IMR-90 (cell line): ENCODE results near the gene SRD5A3. TPM values are rescaled to one million over a fixed set of nuclear protein-coding genes. Genes with fewer than 3 reads are reported as not detected.

Experiments used
- ATAC-seq: fragments of 200-7000 bp; cut with Tn5 transposase; 2 replicates; pipeline ENCODE4 v1.9.1; 2020; ENCODE audit warnings: low read depth, mild to moderate bottlenecking, moderate library complexity
- BruUV-seq: library from RNA; stranded (reverse); fragments of 400-500 nt; replicated peaks from 2 replicates; lab custom pipeline; 2021; lab: Mats Ljungman, UMichigan
- CTCF ChIA-PET: fragments of 300-600 bp; formaldehyde crosslinking; extraction: SDS; loops from one replicate; lab custom pipeline; 2021; ENCODE audit warnings: antibody characterized with exemption; lab: Yijun Ruan, JAX
- POLR2A ChIA-PET: fragments of 300-600 bp; sonication (Branson Sonifier 250); formaldehyde crosslinking; loops from one replicate; lab custom pipeline; 2022; ENCODE audit warnings: antibody characterized with exemption; ENCODE audit not compliant: unreplicated experiment; lab: Charles Lee
- DNase-seq: peaks from one replicate; pipeline ENCODE4 v3.0.0; 2013
- H2AFZ ChIP-seq: replicated peaks from 2 replicates; pipeline ENCODE3; 2013; ENCODE audit warnings: low read length, mild to moderate bottlenecking; ENCODE audit not compliant: poor library complexity
- H2AK5ac ChIP-seq: 2 replicates; pipeline ENCODE4 v1.6.1; 2013; ENCODE audit warnings: low read depth, low read length, inconsistent platforms
- H2AK9ac ChIP-seq: replicated peaks from 2 replicates; pipeline ENCODE3; 2013; ENCODE audit warnings: mild to moderate bottlenecking, low read depth, low read length, moderate library complexity; ENCODE audit not compliant: poor library complexity
- H2BK120ac ChIP-seq: 2 replicates; pipeline ENCODE4 v1.6.1; 2013; ENCODE audit warnings: low read depth, low read length, inconsistent platforms
- H2BK15ac ChIP-seq: 3 replicates; pipeline ENCODE4 v1.6.1; 2013; ENCODE audit warnings: low read depth, low read length, inconsistent platforms
- H2BK20ac ChIP-seq: 2 replicates; pipeline ENCODE4 v1.6.1; 2013; ENCODE audit warnings: low read depth, mild to moderate bottlenecking, inconsistent platforms, low read length, moderate library complexity
- H2BK5ac ChIP-seq: 2 replicates; pipeline ENCODE4 v1.6.1; 2013; ENCODE audit warnings: mild to moderate bottlenecking, low read depth, low read length, inconsistent platforms; ENCODE audit not compliant: poor library complexity, severe bottlenecking
- H3K14ac ChIP-seq: replicated peaks from 2 replicates; pipeline ENCODE4 v1.6.1; 2013; ENCODE audit warnings: low read depth, low read length, inconsistent platforms
- H3K18ac ChIP-seq: 2 replicates; pipeline ENCODE4 v1.6.1; 2013; ENCODE audit warnings: low read depth, low read length, control low read depth
- H3K23ac ChIP-seq: 2 replicates; pipeline ENCODE4 v1.6.1; 2013; ENCODE audit warnings: low read depth, low read length, inconsistent platforms
- H3K27ac ChIP-seq: 2 replicates; pipeline ENCODE4 v1.5.1; 2013; ENCODE audit warnings: mild to moderate bottlenecking, control low read depth, low read length; ENCODE audit not compliant: insufficient read depth
- H3K27me3 ChIP-seq: 2 replicates; pipeline ENCODE4 v1.6.1; 2013; ENCODE audit warnings: low read length; ENCODE audit not compliant: control insufficient read depth, insufficient read depth
- H3K36me3 ChIP-seq: 2 replicates; pipeline ENCODE4 v1.6.1; 2013; ENCODE audit warnings: low read length, mixed read lengths; ENCODE audit not compliant: control insufficient read depth, insufficient read depth
- H3K4ac ChIP-seq: 2 replicates; pipeline ENCODE4 v1.6.1; 2013; ENCODE audit warnings: low read depth, low read length, inconsistent platforms
- H3K4me1 ChIP-seq: 2 replicates; pipeline ENCODE4 v1.6.1; 2013; ENCODE audit warnings: low read length, mixed read lengths; ENCODE audit not compliant: control insufficient read depth, insufficient read depth
- H3K4me2 ChIP-seq: 2 replicates; pipeline ENCODE4 v1.6.1; 2013; ENCODE audit warnings: low read depth, mild to moderate bottlenecking, control low read depth, low read length, moderate library complexity
- H3K4me3 ChIP-seq: 2 replicates; pipeline ENCODE4 v1.5.1; 2013; ENCODE audit warnings: low read depth, mild to moderate bottlenecking, control low read depth, low read length, moderate library complexity; ENCODE audit not compliant: insufficient read depth
- H3K56ac ChIP-seq: 2 replicates; pipeline ENCODE4 v1.6.1; 2013; ENCODE audit warnings: low read length, inconsistent platforms; ENCODE audit not compliant: insufficient read depth; ENCODE audit errors: extremely low read depth
- H3K79me1 ChIP-seq, 2 experiments: 2 replicates each; pipeline ENCODE4 v1.6.1; 2013; ENCODE audit warnings: low read length in 2 of 2, inconsistent platforms in 1 of 2, low read depth in 1 of 2
- H3K9ac ChIP-seq: 2 replicates; pipeline ENCODE4 v1.6.1; 2013; ENCODE audit warnings: low read depth, low read length, control low read depth
- H3K9me1 ChIP-seq: 2 replicates; pipeline ENCODE4 v1.6.1; 2013; ENCODE audit warnings: low read length, inconsistent platforms; ENCODE audit not compliant: insufficient read depth
- H3K9me3 ChIP-seq: 2 replicates; pipeline ENCODE4 v1.6.1; 2013; ENCODE audit warnings: low read length; ENCODE audit not compliant: control insufficient read depth, insufficient read depth
- H4K20me1 ChIP-seq: 2 replicates; pipeline ENCODE4 v1.6.1; 2013; ENCODE audit warnings: low read length, inconsistent platforms; ENCODE audit not compliant: insufficient read depth
- H4K5ac ChIP-seq: 2 replicates; pipeline ENCODE4 v1.6.1; 2013; ENCODE audit warnings: mild to moderate bottlenecking, low read depth, low read length, control low read depth
- H4K8ac ChIP-seq, 2 experiments: 2 replicates each; pipeline ENCODE4 v1.6.1; 2013; ENCODE audit warnings: low read depth in 2 of 2, low read length in 2 of 2, control low read depth in 1 of 2, inconsistent platforms in 1 of 2
- H4K91ac ChIP-seq: 2 replicates; pipeline ENCODE4 v1.6.1; 2013; ENCODE audit warnings: low read depth, low read length, inconsistent platforms; ENCODE audit not compliant: insufficient read depth
- BHLHE40 ChIP-seq: fragments of 150-350 bp; IDR thresholded peaks from 2 replicates; pipeline ENCODE4 v1.6.1; 2016; ENCODE audit warnings: mild to moderate bottlenecking, low read depth, low read length
- CEBPB ChIP-seq: IDR thresholded peaks from 2 replicates; pipeline ENCODE4 v1.6.1; 2012; ENCODE audit warnings: low read depth, low read length, improper control_type of control experiment
- RAD21 ChIP-seq: IDR thresholded peaks from 2 replicates; pipeline ENCODE4 v1.6.1; 2012; ENCODE audit warnings: low read length, improper control_type of control experiment
- RFX5 ChIP-seq: IDR thresholded peaks from 2 replicates; pipeline ENCODE4 v1.8.0; 2012; ENCODE audit warnings: low read depth, mild to moderate bottlenecking, low read length, moderate library complexity
- WGBS, 2 experiments: methylation state at CpG; one replicate each; pipeline versions ENCODE4 v1.1.5 to v1.1.7; 2013; ENCODE audit warnings: missing lambda C conversion rate in 2 of 2; ENCODE audit not compliant: insufficient read length in 1 of 2; ENCODE audit errors: extremely low coverage in 2 of 2; 5-methylcytosine and 5-hydroxymethylcytosine counted together
- dilution Hi-C: fragments of 300-500 bp; cut with HindIII; formaldehyde crosslinking; loops from one replicate; pipeline ENCODE4 v1.14.3; 2018; ENCODE audit warnings: low sequenced_read_pairs; ENCODE audit not compliant: unreplicated experiment
- in situ Hi-C: fragments of 300-500 bp; cut with MboI; formaldehyde crosslinking; loops from 3 replicates; pipeline ENCODE4 v1.14.3; 2019; ENCODE audit warnings: low sequenced_read_pairs, inconsistent platforms, mixed read lengths
- intact Hi-C: fragments of 100-400 bp; cut with micrococcal nuclease; formaldehyde crosslinking; loops from 2 replicates; pipeline ENCODE4 v1.10.0; 2022
- polyA plus RNA-seq, 3 experiments: library from polyadenylated mRNA; depleted of rRNA; stranded (reverse); fragments of >200 nt; gene quantifications; 2 replicates each; pipeline ENCODE4 v1.2.3, GENCODE V29; 2012; ENCODE audit warnings: low replicate concordance in 1 of 3
- total RNA-seq: library from RNA; depleted of rRNA; stranded (reverse); fragments of >200 nt; gene quantifications from 2 replicates; pipeline ENCODE4 v1.2.3, GENCODE V29; 2012

Gene SRD5A3
- total and polyA plus RNA-seq, 2 of the 4 experiments (the other 2 are of a cell fraction), result 5.6 to 6.8 TPM

DNA sequence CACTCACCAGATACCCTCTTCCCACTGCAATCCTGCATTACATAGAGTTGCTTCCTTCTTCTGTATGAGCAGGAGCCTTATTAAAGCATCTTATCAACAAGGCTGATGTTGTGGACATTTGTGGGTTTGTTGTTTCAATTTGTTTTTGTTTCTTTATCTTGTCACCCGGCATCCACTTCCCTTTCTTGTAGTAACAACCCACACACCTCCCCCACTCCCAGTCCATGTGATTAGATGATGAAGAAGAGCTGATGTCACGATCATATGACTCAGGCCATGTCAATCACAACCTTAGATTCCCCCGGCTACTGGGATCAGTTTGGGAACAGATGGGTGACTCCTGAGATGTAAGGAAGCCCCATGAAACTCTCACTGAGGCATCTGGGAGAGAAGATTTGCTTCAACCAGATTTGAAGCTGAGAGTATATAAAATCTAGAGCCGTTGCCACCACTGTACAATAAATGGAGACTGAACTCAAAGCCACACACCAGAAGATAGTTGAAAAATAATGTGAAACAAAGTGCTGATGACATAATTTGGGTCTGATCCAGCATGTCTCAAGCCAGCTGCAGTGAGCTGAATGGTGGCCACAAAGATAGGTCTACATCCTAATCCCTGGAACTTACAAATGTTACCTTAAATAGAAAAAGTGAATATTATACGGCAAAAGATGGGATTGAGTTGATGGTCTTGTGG lies 34.1 kb upstream of the SRD5A3 start:
- H2AK9ac ChIP-seq, result no peak overlapping the region
- no peak overlapping the region for H3K4me2 ChIP-seq
- no peak overlapping the region for H2BK20ac ChIP-seq
- H2AFZ ChIP-seq, result no peak overlapping the region
- no peaks in the 10 kb centered on the region for H4K20me1 ChIP-seq
- ChIA-PET POLR2A (no interaction called here), CTCF (interaction anchor here (0.6 to 1.9 kb wide), 5 partner anchors 10 to 341 kb away, joined by 3 to 9 read pairs (median 4); no protein-coding TSS in a partner anchor)
- peaks cover 5% of the 10 kb centered on the region for H3K27me3 ChIP-seq
- no peak overlapping the region for H4K91ac ChIP-seq
- intact Hi-C loops (no loop called here), dilution Hi-C loops (no loop called here), in situ Hi-C loops (loop anchor here (25.0 kb wide), 2 partner anchors 500 to 925 kb away; no protein-coding TSS in a partner anchor)
- no peak overlapping the region for H4K5ac ChIP-seq
- H3K18ac ChIP-seq, result no peak overlapping the region
- no peaks in the 10 kb centered on the region for H3K9me1 ChIP-seq
- no peak overlapping the region for H3K9ac ChIP-seq
- no peak overlapping the region for H4K8ac ChIP-seq
- WGBS, 2 experiments, result no CpG with 5 or more reads among the region's 5 CpGs
- no peak overlapping the region for H2BK120ac ChIP-seq
- no peak overlapping the region for H2BK15ac ChIP-seq
- TF ChIP-seq BHLHE40 (no peak), CEBPB (no peak), RFX5 (no peak), RAD21 (no peak)
- no peaks in the 10 kb centered on the region for H3K36me3 ChIP-seq
- H3K56ac ChIP-seq, result no peak overlapping the region
- no peak overlapping the region for H3K4me3 ChIP-seq
- H3K27ac ChIP-seq, result no peak overlapping the region
- no peak overlapping the region for H3K23ac ChIP-seq
- ATAC-seq (no peak), DNase-seq (no peak)
- no peaks in the 10 kb centered on the region for H3K79me1 ChIP-seq
- no TSS peak for BruUV-seq
- H3K4ac ChIP-seq, result no peak overlapping the region
- no peaks in the 10 kb centered on the region for H3K4me1 ChIP-seq
- no peak overlapping the region for H2BK5ac ChIP-seq
- H3K14ac ChIP-seq, result no peak overlapping the region
- no peaks in the 10 kb centered on the region for H3K9me3 ChIP-seq
- no peak overlapping the region for H2AK5ac ChIP-seq
